Embryonic facial prominence (tissue), 1 donor: Measurements from ENCODE around the gene GPR84.

ENCODE experiments used
- DNase-seq: peaks from one replicate; pipeline ENCODE4 v3.0.0-alpha.2; 2016; ENCODE audit errors: extremely low spot score

GPR84 gene

DNA sequence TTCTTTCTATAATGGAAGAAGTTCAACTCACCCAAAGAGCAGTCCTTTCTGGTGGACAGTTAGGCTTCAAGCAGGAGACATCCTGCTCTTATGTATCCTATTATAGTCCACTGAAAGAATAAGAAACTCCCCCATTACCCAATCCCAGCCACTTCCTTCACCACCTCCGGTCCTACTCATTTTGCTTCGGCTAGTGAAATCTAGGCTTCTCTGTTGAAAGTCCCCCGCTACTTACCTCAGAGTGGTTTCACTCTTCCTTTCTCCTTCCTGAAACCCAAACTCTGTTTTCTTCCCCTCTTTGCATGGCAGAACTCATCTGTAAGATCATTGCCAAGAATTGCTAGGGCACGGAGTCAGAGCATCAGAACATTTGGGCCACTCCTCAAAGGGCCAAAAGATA lies at the start of gene GPR84:
Gene GPR84 (minus strand): TSS at position 74 of the 400 bp plus-strand sequence. CDS start 635 bp downstream, outside the sequence.
- DNase-seq, result no peak

- no peak for DNase-seq
Measured at GRCh38 chr12:54413284-54414190, 49.3 kb upstream of the GPR84 start.

GRCh38 chr12:54412786-54413185 lies 48.5 kb upstream of the GPR84 start:
- DNase-seq, result no peak

DNA sequence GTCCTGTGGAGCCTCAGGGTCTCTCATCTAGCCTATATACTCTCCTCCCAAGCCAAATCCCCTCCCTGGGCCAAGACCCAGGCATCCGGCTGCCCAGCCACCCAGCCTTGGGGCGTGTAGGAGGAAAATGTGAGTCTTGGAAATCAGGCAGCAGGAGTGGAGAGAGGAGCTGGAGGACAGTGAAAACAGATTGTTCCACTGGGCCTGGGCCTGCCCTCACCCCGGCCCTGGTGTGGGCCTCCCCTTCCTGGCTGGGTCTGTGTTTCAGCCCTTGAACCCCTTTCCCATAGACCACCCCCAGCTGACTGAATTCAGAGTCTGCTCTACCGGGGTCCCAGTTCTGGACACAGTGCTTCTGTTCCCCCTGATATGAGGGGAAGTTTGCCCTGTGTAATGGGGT lies 48.1 kb upstream of the GPR84 start:
- no peak for DNase-seq

GRCh38 chr12:54411391-54412241 lies 47.3 kb upstream of the GPR84 start:
- no peak for DNase-seq

- DNase-seq, result no peak
Measured at GRCh38 chr12:54409267-54409666, 45.0 kb upstream of the GPR84 start.

GRCh38 chr12:54407183-54407905 lies 43.1 kb upstream of the GPR84 start:
- DNase-seq, result no peak

DNA sequence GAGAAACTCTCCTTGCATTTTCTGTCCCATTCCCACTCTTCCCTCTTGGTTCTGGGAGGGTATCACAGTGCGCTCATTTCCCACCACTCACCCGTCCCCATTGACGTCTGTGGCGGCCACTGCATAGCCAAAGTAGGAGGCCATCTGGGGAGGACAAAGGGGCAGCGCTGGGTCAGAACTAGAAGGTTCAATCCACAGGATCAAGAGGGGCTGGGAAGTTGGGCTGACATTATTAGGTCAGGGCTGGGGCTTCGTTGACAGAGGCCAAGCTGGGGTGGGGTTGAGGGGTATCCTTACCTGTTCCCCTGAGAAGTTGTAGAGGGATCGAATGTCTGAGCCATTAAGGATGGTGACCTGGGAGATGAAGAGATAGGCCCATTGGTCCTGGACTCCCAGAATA lies 41.3 kb upstream of the GPR84 start:
- no peak for DNase-seq

GRCh38 chr12:54405106-54405505 lies 40.8 kb upstream of the GPR84 start:
- DNase-seq, result no peak

- no peak for DNase-seq
Measured at GRCh38 chr12:54404061-54405004, 40.0 kb upstream of the GPR84 start.

- DNase-seq, result no peak
Measured at GRCh38 chr12:54401119-54401518, 36.8 kb upstream of the GPR84 start.

GRCh38 chr12:54398995-54399793 lies 34.9 kb upstream of the GPR84 start:
- DNase-seq, result peak; percentile 70

DNA sequence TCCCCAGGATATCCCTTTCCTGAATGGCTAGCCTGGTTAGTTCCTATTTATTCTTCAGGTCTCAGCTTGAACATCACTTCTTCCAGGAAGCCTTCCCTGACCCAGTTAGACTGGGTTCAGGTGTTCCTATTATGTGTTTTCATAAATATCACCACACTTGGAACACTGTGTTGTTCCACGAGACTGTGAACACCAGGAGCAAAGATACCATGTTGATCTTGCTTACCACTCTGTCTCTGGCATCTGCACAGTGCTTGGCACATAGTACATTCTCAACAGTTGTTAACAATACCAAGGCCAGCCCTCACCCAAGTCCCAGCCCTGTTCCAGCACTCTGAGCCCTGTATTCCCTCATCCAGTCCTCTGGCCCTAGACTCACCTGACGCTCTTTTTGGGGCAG lies 33.9 kb upstream of the GPR84 start:
- no peak for DNase-seq

DNA sequence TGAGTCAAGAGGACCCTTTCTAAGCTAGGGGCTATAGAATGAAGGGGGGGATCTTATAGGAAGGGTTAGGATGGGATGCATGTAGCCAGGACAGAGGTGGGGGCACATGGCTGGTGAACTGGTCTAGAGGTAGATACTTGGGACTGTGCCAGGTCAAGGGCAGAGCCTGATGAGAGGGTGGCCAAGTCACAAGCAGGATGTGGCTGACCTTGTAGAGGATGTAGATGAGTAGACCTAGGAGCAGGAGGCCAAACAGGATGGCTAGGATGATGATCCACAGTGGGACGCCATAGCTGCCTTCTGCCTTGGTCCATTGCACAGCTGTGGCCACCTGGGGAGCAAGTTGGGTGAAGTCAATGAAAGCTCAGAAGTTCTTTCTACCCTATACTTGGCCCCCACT lies 32.9 kb upstream of the GPR84 start:
- DNase-seq, result no peak

GRCh38 chr12:54395545-54395944 lies 31.3 kb upstream of the GPR84 start:
- no peak for DNase-seq

DNA sequence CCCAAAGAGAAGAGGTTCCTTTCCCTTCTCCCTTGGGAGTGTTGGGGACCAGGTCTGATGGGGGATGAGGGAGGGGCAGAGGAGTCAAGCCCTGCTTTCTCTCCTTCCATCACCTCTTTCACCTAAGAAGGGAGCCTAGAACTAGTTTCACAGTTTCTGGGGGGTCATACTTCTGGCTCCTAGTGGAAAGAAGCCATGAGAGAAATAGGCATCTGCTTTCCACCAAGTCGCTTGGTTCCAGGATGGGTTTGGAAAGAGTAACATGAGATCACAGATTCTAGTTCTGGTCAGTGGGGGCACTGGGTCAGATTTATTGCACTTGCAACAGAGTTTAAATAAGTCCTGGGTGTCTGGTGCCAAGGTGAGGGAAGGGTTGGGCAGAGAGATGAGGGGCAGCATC lies 30.7 kb upstream of the GPR84 start:
- DNase-seq, result no peak

GRCh38 chr12:54394281-54394719 lies 30.0 kb upstream of the GPR84 start:
- no peak for DNase-seq

DNA sequence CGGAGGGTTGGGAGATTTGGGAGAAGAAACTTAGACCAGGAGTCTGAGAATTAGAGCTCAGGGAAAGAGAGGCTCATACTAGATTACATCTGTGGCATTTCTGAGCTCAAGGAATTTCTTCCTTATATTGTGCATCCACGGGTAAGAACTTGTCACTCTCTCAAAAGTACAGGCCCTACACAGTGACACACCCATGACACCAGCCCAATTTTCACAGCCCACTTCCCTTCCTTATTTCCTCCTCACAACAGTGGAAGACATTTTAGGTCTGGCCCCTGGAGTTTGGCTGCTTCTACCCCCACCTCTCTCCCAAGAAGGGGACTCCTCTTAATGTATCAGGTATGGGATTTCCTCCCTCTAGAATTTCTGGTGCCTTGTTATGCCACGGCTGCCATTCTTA lies 29.5 kb upstream of the GPR84 start:
- no peak for DNase-seq

GRCh38 chr12:54393207-54393609 lies 28.9 kb upstream of the GPR84 start:
- DNase-seq, result no peak
